ENCODE measurements around the gene ARFGAP3.

GRCh38 chr22:42760806-42761565 is 96.1 kb downstream of the ARFGAP3 start:
- TF ChIP-seq POLR2A (IDR thresholded peaks at IDR 0.05; ENCODE audit: low read length) (no peak), NFE2L2 (conservative IDR thresholded peaks at IDR 0.05; ENCODE audit: low read length) (no peak), ZSCAN20 (CRISPR knock-in tag; IDR thresholded peaks at IDR 0.05) (no peak), CHD2 (IDR thresholded peaks at IDR 0.05; ENCODE audit: low read length, partially characterized antibody) (no peak), EP300 (IDR thresholded peaks at IDR 0.05) (no peak), GATA3 (IDR thresholded peaks at IDR 0.05; ENCODE audit: borderline replicate concordance) (no peak)
- TF ChIP-seq, protein P1, sequence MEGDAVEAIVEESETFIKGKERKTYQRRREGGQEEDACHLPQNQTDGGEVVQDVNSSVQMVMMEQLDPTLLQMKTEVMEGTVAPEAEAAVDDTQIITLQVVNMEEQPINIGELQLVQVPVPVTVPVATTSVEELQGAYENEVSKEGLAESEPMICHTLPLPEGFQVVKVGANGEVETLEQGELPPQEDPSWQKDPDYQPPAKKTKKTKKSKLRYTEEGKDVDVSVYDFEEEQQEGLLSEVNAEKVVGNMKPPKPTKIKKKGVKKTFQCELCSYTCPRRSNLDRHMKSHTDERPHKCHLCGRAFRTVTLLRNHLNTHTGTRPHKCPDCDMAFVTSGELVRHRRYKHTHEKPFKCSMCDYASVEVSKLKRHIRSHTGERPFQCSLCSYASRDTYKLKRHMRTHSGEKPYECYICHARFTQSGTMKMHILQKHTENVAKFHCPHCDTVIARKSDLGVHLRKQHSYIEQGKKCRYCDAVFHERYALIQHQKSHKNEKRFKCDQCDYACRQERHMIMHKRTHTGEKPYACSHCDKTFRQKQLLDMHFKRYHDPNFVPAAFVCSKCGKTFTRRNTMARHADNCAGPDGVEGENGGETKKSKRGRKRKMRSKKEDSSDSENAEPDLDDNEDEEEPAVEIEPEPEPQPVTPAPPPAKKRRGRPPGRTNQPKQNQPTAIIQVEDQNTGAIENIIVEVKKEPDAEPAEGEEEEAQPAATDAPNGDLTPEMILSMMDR (IDR thresholded peaks at IDR 0.05) = no peak
